ENCODE measurements around the gene PGC.
A peak's percentile ranks its signal among the peaks of the same experiment; 100 is the strongest.

The PGC gene

DNA sequence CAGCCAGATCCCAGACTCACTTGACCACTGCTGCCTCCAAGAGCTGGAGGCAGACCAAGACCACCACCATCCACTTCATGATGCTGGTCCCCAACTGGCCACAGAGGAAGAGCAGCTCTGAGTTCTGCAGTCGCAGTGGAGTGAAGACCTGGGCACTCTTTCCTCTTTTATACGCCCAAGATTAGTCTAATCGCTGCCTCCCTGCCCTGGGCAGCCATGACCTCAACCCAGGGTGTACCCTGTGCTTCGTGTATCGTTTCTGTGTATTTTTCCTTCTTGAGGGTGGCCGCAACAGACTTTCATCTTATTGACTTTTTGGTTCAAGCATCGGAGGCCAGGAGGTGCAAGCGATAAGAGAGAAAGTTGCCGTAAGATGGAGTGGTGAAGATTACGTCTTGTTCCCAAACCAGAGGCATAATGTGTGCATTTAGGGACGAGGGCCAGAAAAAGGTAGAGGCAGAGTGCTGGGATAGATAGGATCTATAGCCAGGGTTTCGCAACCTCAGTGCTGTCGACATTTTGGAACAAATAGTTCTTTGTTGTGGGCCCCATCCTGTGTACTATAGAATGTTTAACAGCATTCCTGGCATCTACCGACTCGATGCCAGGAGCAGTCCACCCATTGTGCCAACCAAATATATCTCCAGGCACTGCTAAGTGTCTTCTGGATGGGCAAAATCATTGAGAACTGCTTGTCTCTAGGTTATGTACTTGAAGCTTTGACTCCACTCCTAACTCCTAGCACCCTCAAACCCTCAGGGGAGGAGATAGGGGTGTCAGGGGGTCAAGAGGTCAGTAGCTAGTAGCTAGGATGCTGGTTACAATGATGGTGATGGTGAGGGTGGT lies at the start of gene PGC:
Gene PGC (minus strand): TSS at position 142 of the 846 bp plus-strand sequence. CDS start 63 bp downstream, at position 79.
- no peak for DNase-seq

- no peak for DNase-seq
Measured at GRCh38 chr6:41796474-41796873, 49.3 kb upstream of the PGC start.

- no peak for DNase-seq
Measured at GRCh38 chr6:41791984-41792383, 44.8 kb upstream of the PGC start.

GRCh38 chr6:41791305-41791704 lies 44.1 kb upstream of the PGC start:
- no peak for DNase-seq

GRCh38 chr6:41790045-41790444 lies 42.8 kb upstream of the PGC start:
- no peak for DNase-seq

- no peak for DNase-seq
Measured at GRCh38 chr6:41789390-41789724, 42.2 kb upstream of the PGC start.

DNA sequence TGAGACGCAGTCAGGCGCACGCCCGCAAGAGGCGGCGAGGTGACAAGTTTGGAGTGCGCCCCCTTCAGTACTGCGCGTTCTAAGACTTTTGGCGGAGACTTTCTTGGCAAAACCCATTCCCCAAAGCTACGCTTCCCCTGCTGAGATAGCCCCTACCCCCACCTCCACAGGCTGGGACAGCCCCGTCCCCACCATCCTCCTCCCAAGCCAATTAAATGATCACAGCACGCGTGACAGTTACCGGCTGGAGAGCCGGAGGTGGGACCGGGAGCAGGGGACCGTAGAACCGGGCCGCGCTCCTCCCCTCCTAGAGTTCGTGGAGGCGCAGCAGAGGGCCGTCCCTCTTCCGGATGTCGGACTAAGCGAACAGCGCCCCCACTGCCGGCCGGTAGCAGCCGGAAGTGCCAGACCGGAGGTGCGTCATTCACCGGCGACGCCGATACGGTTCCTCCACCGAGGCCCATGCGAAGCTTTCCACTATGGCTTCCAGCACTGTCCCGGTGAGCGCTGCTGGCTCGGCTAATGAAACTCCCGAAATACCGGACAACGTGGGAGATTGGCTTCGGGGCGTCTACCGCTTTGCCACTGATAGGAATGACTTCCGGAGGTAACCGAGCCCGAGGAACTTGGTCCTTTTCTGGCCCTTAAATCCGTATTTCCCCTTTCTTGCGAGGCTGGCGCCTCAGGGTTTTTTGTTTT lies 40.2 kb upstream of the PGC start, which contains the start of gene TOMM6:
Gene TOMM6 (plus strand): TSS at position 476 of the 699 bp plus-strand sequence. CDS start 4 bp downstream, at position 480.
- DNase-seq = peak; percentile 53

- peak; percentile 42 for DNase-seq
Measured at GRCh38 chr6:41786451-41787218, 39.4 kb upstream of the PGC start.

- no peak for DNase-seq
Measured at GRCh38 chr6:41785689-41786450, 38.7 kb upstream of the PGC start.

GRCh38 chr6:41785254-41785653 lies 38.1 kb upstream of the PGC start:
- DNase-seq = no peak

GRCh38 chr6:41784581-41785171 lies 37.5 kb upstream of the PGC start:
- DNase-seq = no peak

DNA sequence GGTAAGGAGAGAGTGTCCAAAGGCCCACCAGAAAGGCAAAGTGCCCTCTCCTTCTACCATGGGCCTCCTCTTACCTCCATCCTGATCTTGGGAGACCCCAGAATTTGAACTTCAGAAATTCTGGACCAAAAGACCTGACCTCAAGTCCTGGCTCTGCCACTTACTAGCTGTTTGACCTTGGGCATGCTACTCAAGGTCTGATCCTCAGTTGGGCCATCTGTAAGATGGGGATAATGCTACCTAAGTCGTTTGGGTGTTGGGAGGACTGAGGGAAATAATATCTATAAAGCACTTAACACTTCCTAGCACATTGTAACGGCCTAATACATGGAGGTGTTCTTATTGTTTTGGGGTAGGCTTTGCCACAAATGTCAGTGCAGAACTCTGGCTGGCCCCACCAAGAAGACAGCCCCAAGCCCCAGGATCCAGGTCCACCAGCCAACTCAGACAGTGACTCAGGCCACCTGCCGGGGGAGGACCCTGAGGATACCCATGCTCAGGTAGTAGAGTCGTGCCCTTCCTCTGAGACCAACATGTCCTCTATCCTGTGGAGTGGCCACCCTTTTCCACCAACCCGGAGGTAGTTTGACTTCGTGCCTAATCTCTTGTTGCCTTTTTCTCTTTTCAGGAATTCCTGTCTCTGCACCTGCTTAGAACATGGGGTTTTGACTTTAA lies 36.0 kb upstream of the PGC start:
- DNase-seq = no peak

DNA sequence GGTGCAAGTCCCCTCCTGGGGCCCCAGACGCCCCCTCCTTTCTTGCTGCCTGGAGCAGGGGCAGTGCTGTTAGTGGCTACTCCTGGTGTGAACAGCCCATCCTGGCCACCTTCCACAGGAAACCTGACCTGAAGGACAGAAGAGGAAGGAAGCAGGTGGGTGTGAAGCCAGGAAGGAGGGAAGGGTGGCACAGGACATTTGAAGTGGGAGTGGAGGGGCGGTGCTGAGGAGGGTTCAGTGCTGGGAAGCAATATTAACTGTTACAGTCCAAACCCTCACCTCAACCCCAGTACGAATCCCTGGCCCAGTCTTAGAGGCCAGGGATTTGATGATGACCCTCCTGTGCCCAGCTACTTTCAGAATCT lies 34.2 kb upstream of the PGC start:
- no peak for DNase-seq

- DNase-seq = no peak
Measured at GRCh38 chr6:41780551-41781365, 33.6 kb upstream of the PGC start, which contains the start of gene PRICKLE4. Gene PRICKLE4, plus strand, starts transcription at chr6:41780782. Its CDS starts 2,692 bp downstream, at chr6:41783474.

DNA sequence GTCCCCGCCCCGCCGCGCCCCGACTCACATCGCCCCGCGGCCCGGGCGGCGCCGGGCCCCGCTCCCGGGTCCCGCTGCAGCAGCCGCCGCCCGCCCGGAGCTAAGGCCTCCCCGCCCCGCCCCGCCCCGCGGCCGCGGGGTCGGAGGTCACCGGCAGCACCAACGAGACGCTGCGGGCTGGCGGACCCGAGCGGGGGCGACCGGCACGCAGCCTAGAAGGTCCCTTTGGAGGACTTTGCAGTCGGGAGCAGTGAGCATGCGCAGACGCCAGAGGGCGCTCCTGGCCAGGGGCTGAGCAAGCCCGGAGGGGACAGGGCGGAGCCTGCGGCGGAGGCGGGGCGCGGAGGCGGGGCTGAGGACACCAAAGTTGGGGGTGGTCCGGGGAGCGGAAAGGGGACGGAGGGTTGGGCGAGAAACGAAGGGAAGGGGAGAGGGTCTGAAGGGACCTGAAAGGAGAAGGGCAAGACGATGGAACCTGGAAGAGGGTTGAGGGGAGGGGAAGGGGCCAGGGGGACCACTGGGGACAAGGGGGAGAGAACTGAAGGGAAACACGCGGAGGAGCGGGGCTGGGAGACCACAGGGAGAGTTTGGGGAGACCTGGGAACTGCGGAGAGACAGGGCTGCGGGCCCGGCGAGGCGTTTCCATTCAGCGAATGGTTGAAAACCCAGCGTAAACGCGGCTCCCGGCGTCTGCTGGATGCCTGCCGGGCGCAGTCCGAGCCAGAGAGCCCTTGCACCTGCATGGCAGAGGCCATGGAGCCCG lies 32.8 kb upstream of the PGC start, which contains the start of gene FRS3:
Gene FRS3 (minus strand): TSS at position 113 of the 763 bp plus-strand sequence. CDS start 2,913 bp downstream, outside the sequence.
- peak; percentile 94 for DNase-seq

DNA sequence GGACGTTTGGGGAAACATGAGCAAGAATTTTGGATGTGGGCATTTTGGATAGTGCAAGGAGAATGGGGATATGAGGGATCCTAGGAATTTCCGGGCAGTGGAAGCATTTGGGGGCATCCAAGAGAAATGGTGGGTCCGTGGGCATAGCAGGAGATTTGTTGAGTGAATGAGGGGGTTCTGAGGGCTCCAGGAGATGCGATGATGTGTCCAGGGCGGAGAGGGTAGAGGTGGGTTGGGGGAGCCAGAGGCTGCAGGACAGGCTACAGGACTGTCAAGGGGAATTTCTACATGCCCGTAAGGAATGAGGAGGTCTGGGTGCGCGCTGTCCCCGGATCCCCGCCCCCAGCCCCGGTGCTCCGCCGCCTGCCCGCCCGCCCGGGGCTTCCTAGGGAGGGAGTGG lies 32.1 kb upstream of the PGC start:
- DNase-seq = no peak

- DNase-seq = no peak
Measured at GRCh38 chr6:41778895-41779294, 31.7 kb upstream of the PGC start.

DNA sequence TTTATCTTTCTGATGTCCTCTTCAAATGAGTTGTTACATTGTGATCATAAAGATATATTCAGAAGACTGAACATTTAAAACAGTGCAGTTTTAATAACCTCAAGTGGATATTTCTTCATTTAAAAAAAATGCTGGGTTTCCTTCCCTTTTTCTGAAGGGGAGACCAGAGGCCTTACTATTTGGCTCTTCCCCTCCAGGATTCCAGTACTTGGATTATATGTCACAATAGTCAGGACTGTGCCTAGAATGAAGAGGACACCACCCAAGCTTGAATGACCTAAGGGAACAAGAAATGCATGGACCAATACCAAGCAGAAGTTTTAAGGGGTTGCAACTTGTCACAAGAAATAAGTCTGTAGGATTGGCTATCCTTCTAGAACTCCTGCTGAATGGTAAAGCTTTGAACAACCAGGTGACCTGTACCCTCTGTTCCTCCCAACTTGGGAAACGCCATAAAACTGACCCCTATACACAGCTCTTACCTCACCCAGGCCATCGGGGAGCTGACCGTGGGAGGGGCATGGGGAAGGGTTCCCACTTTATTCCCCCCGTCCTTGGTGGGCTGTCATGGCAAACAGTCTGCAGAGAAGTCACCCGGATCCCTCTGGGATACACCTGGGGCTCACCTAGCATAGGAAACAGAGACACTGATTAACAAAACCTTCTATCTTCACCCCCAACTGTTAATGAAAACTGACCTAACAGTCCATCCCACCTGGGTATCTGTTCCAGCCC lies 30.5 kb upstream of the PGC start:
- DNase-seq = no peak

- DNase-seq = no peak
Measured at GRCh38 chr6:41775293-41775882, 28.2 kb upstream of the PGC start.
